Hematopoietic multipotent progenitor cell (in vitro differentiated cells): ENCODE data around the gene LAMA1. TPM values are rescaled to one million over a fixed set of nuclear protein-coding genes. Genes with fewer than 3 reads are reported as not detected.
A peak's percentile ranks its signal among the peaks of the same experiment; 100 is the strongest.

Source experiments
- DNase-seq, 3 donors: peaks; one replicate each; pipeline ENCODE4 v3.0.0-alpha.2; 2011 to 2015; ENCODE audit warnings: low read depth in 2 of 3, low spot score in 2 of 3
- small RNA-seq: library from RNA; depleted of rRNA; stranded (forward); fragments of <200 nt; gene quantifications from one replicate; pipeline ENCODE3, GENCODE V24; 2012
- total RNA-seq: library from RNA; depleted of rRNA; stranded (reverse); fragments of >200 nt; gene quantifications from one replicate; pipeline ENCODE4 v1.2.3, GENCODE V29; 2012

LAMA1 gene
- total RNA-seq, 1 donor, result under 0.01 TPM

DNA sequence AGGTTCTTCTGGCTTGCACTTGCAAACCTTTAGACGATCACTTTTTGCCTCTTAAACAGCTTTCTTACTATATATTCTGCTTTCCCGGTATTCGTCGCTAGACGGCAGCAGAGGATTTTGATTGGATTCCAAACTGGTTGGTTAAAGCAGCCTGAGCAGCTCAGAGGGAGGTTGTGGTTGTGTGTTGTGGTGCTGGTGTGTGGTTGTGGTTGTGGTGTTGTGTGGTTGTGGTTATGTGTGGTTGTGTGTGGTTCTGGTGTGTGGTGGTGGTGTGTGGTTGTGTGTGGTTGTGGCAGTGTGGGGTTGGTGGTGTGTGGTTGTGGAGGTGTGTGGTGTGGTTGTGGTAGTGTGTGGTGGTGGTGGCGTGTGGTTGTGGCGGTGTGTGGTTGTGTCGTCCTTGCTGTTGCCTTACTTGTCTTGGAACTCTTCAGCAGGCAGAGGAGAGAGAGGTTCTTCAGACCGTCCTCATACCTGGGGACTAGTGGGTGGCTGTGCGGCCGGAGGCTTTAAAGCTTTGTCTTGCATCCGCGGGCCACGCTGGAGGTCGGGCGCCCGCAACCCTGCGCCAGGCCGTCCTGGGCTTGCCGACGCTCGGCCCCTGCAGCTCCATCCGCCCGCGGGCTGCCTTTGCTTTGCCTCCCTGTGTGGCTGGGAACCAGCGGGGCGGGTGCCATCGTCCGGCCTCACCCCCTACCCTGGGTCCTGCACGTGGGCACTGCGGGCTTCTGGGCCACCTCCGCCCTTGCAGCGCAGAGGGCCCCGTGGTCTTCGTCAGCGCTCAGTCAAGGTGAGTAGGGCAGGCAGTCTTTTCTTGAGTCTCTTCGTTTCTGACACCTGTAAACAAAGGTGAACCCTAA lies 197.3 kb downstream of the LAMA1 start:
- peak in 2 of 3 donors; percentile 59 to 89 for DNase-seq

DNA sequence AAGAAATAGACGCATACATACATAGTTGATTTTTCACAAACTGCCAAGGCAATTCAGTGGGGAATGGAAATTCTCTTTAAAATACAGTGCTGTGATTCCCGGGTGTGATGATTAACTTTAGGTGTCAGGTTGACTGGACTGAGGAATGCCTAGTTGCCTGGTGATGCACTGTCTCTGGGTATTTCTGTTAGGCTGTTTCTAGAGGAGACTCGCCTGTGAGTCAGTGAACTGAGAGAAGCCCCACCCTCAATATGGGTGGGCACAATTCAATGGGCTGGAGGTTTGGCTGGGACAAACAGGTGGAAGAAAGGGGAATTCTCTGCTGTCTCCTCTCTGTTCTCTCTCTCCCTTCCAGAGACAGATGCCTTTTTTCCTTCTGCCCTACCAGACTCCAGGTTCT lies 200.5 kb downstream of the LAMA1 start:
- DNase-seq, result no peak

DNA sequence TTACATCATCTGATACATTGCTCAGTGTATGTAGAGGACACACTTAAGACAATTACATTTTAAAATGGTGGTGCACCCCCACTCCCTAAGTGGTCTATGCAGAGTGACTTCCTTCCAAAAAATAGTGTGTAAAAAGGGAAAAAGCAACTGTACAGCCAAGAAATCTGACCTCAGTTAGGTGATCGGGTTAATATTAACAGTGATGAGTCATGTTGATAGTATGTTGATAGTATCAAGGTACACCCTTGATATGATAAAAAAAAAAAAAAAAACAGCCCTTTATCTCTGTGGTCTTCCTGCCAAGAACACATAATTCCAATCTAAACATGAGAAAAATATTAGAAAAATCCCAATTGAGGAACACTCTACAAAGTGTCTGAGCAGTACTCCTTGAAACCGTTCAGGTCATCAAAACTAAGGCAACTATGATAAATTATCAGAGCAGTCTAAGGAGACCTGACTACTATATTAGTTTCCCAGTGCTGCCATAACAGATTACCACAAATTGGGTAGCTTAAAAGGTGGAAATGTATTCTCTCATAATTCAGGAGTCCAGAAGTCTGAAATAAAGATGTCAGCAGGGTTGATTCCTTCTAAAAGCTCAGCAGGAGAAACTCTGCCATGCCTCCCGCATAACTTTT lies 216.2 kb downstream of the LAMA1 start:
- DNase-seq, result no peak

DNA sequence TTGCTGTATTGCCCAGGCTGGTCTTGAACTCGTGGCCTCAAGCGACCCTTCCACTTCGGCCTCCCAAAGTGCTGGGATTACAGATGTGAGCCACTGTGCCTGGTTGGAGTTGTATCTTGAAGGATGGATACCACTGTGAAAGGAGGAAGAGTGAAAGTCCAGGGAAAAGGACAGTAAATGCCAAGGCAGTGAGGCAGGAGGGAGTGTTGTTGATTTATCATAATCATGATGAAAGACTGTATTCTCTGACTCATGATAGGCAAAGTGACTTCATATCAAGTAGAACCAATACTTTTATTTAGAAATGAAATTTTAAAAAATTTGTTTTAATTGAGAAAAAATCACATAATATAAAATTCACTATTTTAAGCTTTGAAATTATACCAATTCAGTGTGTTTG lies 225.8 kb downstream of the LAMA1 start:
- DNase-seq, result no peak

Small RNA genes within 50 kb of the gene (small RNA-seq; reads per million reads assigned to genes)
- gene RNU6-916P, result not detected

Other genes with a start within 250 kb of the LAMA1 start
- not detected for gene LRRC30, start 113.3 kb upstream of the LAMA1 start, total RNA-seq